CD4-positive, alpha-beta T cell (primary cell): ENCODE measurements around the gene FNDC1. TPM values are rescaled to one million over a fixed set of nuclear protein-coding genes. Genes with fewer than 3 reads are reported as not detected.

Experiments used
- ATAC-seq: fragments of 200-7000 bp; cut with Tn5 transposase; one replicate; pipeline ENCODE4 v1.10.0; 2022; ENCODE audit warnings: mild to moderate bottlenecking; ENCODE audit not compliant: poor library complexity
- CTCF ChIA-PET: fragments of 350-600 bp; sonication (Branson Sonifier 250); formaldehyde crosslinking; loops from one replicate; lab custom pipeline; 2021; ENCODE audit warnings: antibody characterized with exemption, inconsistent platforms; lab: Charles Lee
- POLR2A ChIA-PET: fragments of 350-600 bp; sonication (Branson Sonifier 250); formaldehyde crosslinking; loops from one replicate; lab custom pipeline; 2021; ENCODE audit warnings: antibody characterized with exemption, inconsistent platforms; lab: Charles Lee
- DNase-seq, 14 experiments: peaks; one replicate each; pipeline ENCODE4 v3.0.0-alpha.2; 2013 to 2020; ENCODE audit warnings: mixed read lengths in 2 of 14
- H3K27ac ChIP-seq, 2 donors: one replicate each; pipeline versions ENCODE4 v1.5.1 to v1.7.0; 2013; ENCODE audit warnings: low read length in 2 of 2, low read depth in 1 of 2, mild to moderate bottlenecking in 1 of 2
- H3K27me3 ChIP-seq, 2 experiments: 1 replicate in 1 of 2; 2 replicates in 1 of 2; pipeline versions ENCODE4 v1.6.1 to v1.7.0; 2013; ENCODE audit warnings: low read length in 2 of 2, control low read depth in 1 of 2, mild to moderate bottlenecking in 1 of 2, moderate library complexity in 1 of 2; ENCODE audit not compliant: insufficient read depth in 2 of 2, control insufficient read depth in 1 of 2
- H3K36me3 ChIP-seq: one replicate; pipeline ENCODE4 v1.6.1; 2013; ENCODE audit warnings: low read length, control low read depth; ENCODE audit not compliant: insufficient read depth
- H3K4me1 ChIP-seq: one replicate; pipeline ENCODE4 v1.6.1; 2013; ENCODE audit warnings: low read length, control low read depth; ENCODE audit not compliant: insufficient read depth
- H3K4me3 ChIP-seq: one replicate; pipeline ENCODE4 v1.5.1; 2013; ENCODE audit warnings: mild to moderate bottlenecking, low read length, moderate library complexity
- H3K9me3 ChIP-seq, 2 experiments: 1 replicate in 1 of 2; 2 replicates in 1 of 2; pipeline versions ENCODE4 v1.6.1 to v1.7.0; 2013; ENCODE audit warnings: low read length in 2 of 2, mild to moderate bottlenecking in 2 of 2, control low read depth in 1 of 2, moderate library complexity in 1 of 2; ENCODE audit not compliant: control insufficient read depth in 1 of 2, insufficient read depth in 1 of 2
- H3K27ac Mint-ChIP-seq: one replicate; pipeline ENCODE4 v1.8.0; 2020; ENCODE audit warnings: mixed read lengths
- H3K27me3 Mint-ChIP-seq: one replicate; pipeline ENCODE4 v1.8.0; 2021; ENCODE audit warnings: mixed read lengths
- H3K36me3 Mint-ChIP-seq: one replicate; pipeline ENCODE4 v1.8.0; 2021; ENCODE audit warnings: low read depth, mixed read lengths
- H3K4me1 Mint-ChIP-seq: one replicate; pipeline ENCODE4 v1.8.0; 2021; ENCODE audit warnings: low read depth, mixed read lengths
- H3K4me3 Mint-ChIP-seq: one replicate; pipeline ENCODE4 v1.8.0; 2020; ENCODE audit warnings: mild to moderate bottlenecking, mixed read lengths
- H3K9me3 Mint-ChIP-seq: one replicate; pipeline ENCODE4 v1.8.0; 2020; ENCODE audit warnings: mixed read lengths
- intact Hi-C, 2 experiments: fragments of 100-400 bp; cut with DNase I in 1 of 2; cut with micrococcal nuclease in 1 of 2; formaldehyde crosslinking; loops; one replicate each; pipeline versions ENCODE4 v1.15.1 to v1.9.0; 2023 to 2025; cut with DNase I, micrococcal nuclease
- total RNA-seq, 174 experiments: library from RNA in 2 of 174; stranded (reverse) in 2 of 174; gene quantifications; one replicate each; pipeline ENCODE4 v1.2.3 and lab custom pipeline; 2021 to 2026
- TF ChIP-seq, protein P1 (sequence below): fragments of 200-600 bp; IDR thresholded peaks from one replicate; pipeline ENCODE4 v1.8.0; 2022; ENCODE audit warnings: antibody characterized with exemption, mild to moderate bottlenecking

Gene FNDC1
- total RNA-seq, 2 experiments from 2014 or later, result not detected

DNA sequence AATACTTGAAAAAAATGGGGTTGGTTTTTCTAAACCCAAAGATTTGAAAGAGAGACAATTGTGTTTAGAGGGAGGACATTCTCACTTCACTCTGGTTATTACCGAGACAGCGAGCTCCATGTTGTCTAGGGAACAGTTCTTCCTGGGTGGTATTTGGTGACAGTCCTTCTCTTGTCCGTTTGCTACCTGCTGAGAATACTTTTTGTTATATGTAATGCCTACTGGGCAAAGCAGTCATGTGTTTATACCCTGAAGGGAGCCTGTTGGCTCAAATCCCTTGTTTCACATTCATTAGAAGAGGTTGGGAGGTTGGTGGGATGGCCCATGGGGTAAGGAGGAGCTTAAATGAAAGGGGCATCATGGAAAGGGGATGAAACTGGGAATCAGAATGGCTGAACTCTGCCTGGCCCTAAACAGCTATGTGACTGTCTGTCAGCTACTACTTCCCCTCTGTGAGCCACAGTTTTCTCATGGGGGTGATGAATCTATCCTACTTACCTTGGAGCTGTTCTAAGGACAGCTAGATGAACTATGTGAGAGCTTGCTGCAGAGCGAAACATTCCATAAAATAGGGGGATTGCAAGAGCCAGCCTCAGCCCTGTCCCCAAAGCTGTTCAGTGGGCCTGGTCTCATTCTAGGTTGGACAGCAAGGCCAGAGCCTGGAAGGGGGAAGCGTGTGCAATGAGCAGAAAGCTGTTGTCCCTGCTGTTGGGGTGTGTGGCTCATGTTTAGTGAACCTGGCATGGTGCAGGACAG, 43.5 kb downstream of the FNDC1 start:
- H3K27ac Mint-ChIP-seq, result no peak overlapping the region
- no peak overlapping the region for H3K4me3 Mint-ChIP-seq

DNA sequence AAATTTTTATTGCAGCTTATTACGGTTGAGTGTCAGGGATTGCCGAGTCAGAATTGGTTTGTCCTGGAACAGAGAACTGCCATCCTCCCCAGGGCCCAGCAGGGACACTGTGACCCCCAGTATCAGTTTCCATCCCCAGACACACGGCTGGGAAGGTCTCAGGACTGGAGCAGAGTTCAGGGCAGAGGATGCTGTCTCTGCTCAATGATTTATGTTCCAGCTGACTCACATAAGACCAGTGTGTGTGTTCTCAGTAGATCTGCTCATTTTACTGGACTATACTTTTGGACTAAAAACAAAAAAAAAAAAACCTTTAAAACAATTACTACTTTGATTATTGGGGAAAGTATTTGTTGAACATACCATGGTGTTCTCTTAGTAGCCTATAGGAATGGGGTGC, 44.2 kb downstream of the FNDC1 start:
- no peak for ATAC-seq
- no peaks in the 10 kb centered on the region for H3K36me3 Mint-ChIP-seq
- ChIA-PET CTCF (no interaction called here), POLR2A (no interaction called here)
- no peaks in the 10 kb centered on the region for H3K4me1 Mint-ChIP-seq
- H3K27me3 Mint-ChIP-seq, result peaks cover 14% of the 10 kb centered on the region
- no peak overlapping the region for H3K27ac Mint-ChIP-seq
- H3K4me3 Mint-ChIP-seq, result no peak overlapping the region
- H3K36me3 ChIP-seq, result no peaks in the 10 kb centered on the region
- no peaks in the 10 kb centered on the region for H3K27me3 ChIP-seq
- no peak overlapping the region for H3K4me3 ChIP-seq
- DNase-seq, result no peak
- TF ChIP-seq, protein P1, sequence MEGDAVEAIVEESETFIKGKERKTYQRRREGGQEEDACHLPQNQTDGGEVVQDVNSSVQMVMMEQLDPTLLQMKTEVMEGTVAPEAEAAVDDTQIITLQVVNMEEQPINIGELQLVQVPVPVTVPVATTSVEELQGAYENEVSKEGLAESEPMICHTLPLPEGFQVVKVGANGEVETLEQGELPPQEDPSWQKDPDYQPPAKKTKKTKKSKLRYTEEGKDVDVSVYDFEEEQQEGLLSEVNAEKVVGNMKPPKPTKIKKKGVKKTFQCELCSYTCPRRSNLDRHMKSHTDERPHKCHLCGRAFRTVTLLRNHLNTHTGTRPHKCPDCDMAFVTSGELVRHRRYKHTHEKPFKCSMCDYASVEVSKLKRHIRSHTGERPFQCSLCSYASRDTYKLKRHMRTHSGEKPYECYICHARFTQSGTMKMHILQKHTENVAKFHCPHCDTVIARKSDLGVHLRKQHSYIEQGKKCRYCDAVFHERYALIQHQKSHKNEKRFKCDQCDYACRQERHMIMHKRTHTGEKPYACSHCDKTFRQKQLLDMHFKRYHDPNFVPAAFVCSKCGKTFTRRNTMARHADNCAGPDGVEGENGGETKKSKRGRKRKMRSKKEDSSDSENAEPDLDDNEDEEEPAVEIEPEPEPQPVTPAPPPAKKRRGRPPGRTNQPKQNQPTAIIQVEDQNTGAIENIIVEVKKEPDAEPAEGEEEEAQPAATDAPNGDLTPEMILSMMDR, result no peak
- H3K4me1 ChIP-seq, result no peaks in the 10 kb centered on the region
- H3K9me3 ChIP-seq, result no peaks in the 10 kb centered on the region
- no peaks in the 10 kb centered on the region for H3K9me3 Mint-ChIP-seq
- no peak overlapping the region for H3K27ac ChIP-seq
- intact Hi-C loops, result no loop called here

More for the DNA sequence above, 43.5 kb downstream of the FNDC1 start:
- H3K27ac ChIP-seq, result no peak overlapping the region
- H3K9me3 ChIP-seq, result no peaks in the 10 kb centered on the region
- CTCF ChIA-PET, result no interaction called here
- no peaks in the 10 kb centered on the region for H3K4me1 Mint-ChIP-seq
- TF ChIP-seq, protein P1, result no peak
- no peaks in the 10 kb centered on the region for H3K36me3 Mint-ChIP-seq
- H3K27me3 ChIP-seq, result no peaks in the 10 kb centered on the region
- no peak overlapping the region for H3K4me3 ChIP-seq
- POLR2A ChIA-PET, result no interaction called here
- peaks cover 7% of the 10 kb centered on the region for H3K27me3 Mint-ChIP-seq
- ATAC-seq (no peak), DNase-seq (no peak)
- H3K4me1 ChIP-seq, result no peaks in the 10 kb centered on the region
- H3K9me3 Mint-ChIP-seq, result no peaks in the 10 kb centered on the region
- no peaks in the 10 kb centered on the region for H3K36me3 ChIP-seq
- intact Hi-C loops, result no loop called here

DNA sequence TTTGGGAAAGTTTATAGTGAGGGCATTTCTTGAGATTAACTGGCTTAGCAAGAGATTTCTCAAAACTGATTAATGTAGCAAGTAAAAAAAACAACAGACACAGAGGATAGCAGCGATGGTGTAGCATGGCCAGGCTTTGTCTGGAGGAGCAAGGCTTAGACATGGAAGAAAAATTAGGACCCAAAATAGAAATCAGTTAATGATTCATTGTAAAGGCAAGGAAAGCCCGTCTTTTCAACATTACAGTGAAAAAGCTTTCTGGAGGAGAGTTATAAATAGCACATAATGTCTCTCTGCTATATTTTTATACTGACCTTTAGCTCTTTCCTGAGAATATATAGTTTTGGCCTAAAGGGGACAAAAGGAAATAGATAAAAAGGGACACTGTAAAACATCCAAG, 45.1 kb downstream of the FNDC1 start:
- no peaks in the 10 kb centered on the region for H3K4me1 Mint-ChIP-seq
- H3K4me3 ChIP-seq, result no peak overlapping the region
- H3K27ac Mint-ChIP-seq, result no peak overlapping the region
- no peaks in the 10 kb centered on the region for H3K27me3 ChIP-seq
- intact Hi-C loops, result no loop called here
- H3K4me1 ChIP-seq, result no peaks in the 10 kb centered on the region
- no peaks in the 10 kb centered on the region for H3K36me3 Mint-ChIP-seq
- no peaks in the 10 kb centered on the region for H3K9me3 ChIP-seq
- TF ChIP-seq, protein P1, result no peak
- CTCF ChIA-PET, result no interaction called here
- no peak overlapping the region for H3K27ac ChIP-seq
- H3K9me3 Mint-ChIP-seq, result no peaks in the 10 kb centered on the region
- no peak for DNase-seq
- no peak for ATAC-seq
- H3K36me3 ChIP-seq, result no peaks in the 10 kb centered on the region
- H3K4me3 Mint-ChIP-seq, result no peak overlapping the region
- POLR2A ChIA-PET, result no interaction called here
- peaks cover 19% of the 10 kb centered on the region for H3K27me3 Mint-ChIP-seq
